K562 (cell line): ENCODE data around the gene MTG2. TPM values are rescaled to one million over a fixed set of nuclear protein-coding genes. Genes with fewer than 3 reads are reported as not detected.

Experiments
- ATAC-seq: fragments of 200-7000 bp; cut with Tn5 transposase; 3 replicates; pipeline ENCODE4 v1.9.1; 2020; ENCODE audit warnings: moderate library complexity
- BruUV-seq: library from RNA; stranded (reverse); fragments of 400-500 nt; replicated peaks from 2 replicates; lab custom pipeline; 2021; lab: Mats Ljungman, UMichigan
- CTCF ChIA-PET: fragments of 300-600 bp; formaldehyde crosslinking; extraction: SDS; loops from one replicate; lab custom pipeline; 2021; ENCODE audit warnings: low intra/inter-chr PET ratio; lab: Yijun Ruan, JAX
- POLR2A ChIA-PET: fragments of 300-600, 350-650 bp; sonication (Branson Sonifier 250); formaldehyde crosslinking; extraction: SDS; loops from one replicate; lab custom pipeline; 2021; ENCODE audit warnings: antibody characterized with exemption, inconsistent platforms; lab: Yijun Ruan, JAX
- DNase-seq, 4 experiments: peaks; one replicate each; pipeline versions ENCODE4 v3.0.0 to v3.0.0-alpha.2; 2011 to 2018; ENCODE audit warnings: low spot score in 3 of 4, mixed read lengths in 3 of 4; ENCODE audit errors: extremely low read depth in 1 of 4
- FAIRE-seq: peaks from 2 replicates; lab custom pipeline; 2011; peaks lifted over from hg19 to GRCh38; lab: Jason Lieb, UNC
- H2AFZ ChIP-seq: 2 replicates; pipeline ENCODE4 v1.6.0; 2011; ENCODE audit warnings: low read depth, low read length, control low read depth, inconsistent platforms
- H3K27ac ChIP-seq: fragments of 200-600 bp; 3 replicates; pipeline ENCODE4 v1.8.0; 2011; ENCODE audit warnings: low read depth, mild to moderate bottlenecking, control low read depth, inconsistent platforms, low read length, moderate library complexity, mixed read lengths; ENCODE audit errors: extremely low read depth
- H3K27me3 ChIP-seq, 2 experiments: fragments of 300-600 bp in 1 of 2; 2 replicates in 1 of 2; 3 replicates in 1 of 2; pipeline versions ENCODE4 v1.6.0 to v1.8.0; 2011; ENCODE audit warnings: inconsistent platforms in 2 of 2, low read length in 2 of 2, mild to moderate bottlenecking in 1 of 2, mixed read lengths in 1 of 2, moderate library complexity in 1 of 2; ENCODE audit not compliant: control insufficient read depth in 2 of 2, insufficient read depth in 2 of 2
- H3K36me3 ChIP-seq: fragments of 300-600 bp; 3 replicates; pipeline ENCODE4 v1.8.0; 2011; ENCODE audit warnings: mild to moderate bottlenecking, low read length, inconsistent platforms; ENCODE audit not compliant: control insufficient read depth, insufficient read depth
- H3K4me1 ChIP-seq, 2 experiments: fragments of 200-600 bp in 1 of 2; replicated peaks in 1 of 2; 2 replicates in 1 of 2; 3 replicates in 1 of 2; pipeline versions ENCODE4 v1.5.1 to v1.8.0; 2011; ENCODE audit warnings: inconsistent platforms in 2 of 2, low read length in 2 of 2, mild to moderate bottlenecking in 1 of 2, mixed read lengths in 1 of 2, moderate library complexity in 1 of 2; ENCODE audit not compliant: control insufficient read depth in 2 of 2, insufficient read depth in 2 of 2
- H3K4me2 ChIP-seq: 2 replicates; pipeline ENCODE4 v1.6.1; 2011; ENCODE audit warnings: low read length, control low read depth, inconsistent platforms, mixed read lengths; ENCODE audit not compliant: insufficient read depth
- H3K4me3 ChIP-seq: fragments of 200-600 bp; sonication (generic), shearing (Covaris generic); 2 replicates; pipeline ENCODE4 v1.5.1; 2016; ENCODE audit warnings: control low read depth, inconsistent platforms
- H3K79me2 ChIP-seq: fragments of 200-600 bp; 3 replicates; pipeline ENCODE4 v1.8.0; 2011; ENCODE audit warnings: low read length, inconsistent platforms; ENCODE audit not compliant: control insufficient read depth, insufficient read depth
- H3K9ac ChIP-seq, 2 experiments: 2 replicates each; pipeline versions ENCODE4 v1.6.0 to v1.6.1; 2011; ENCODE audit warnings: low read depth in 2 of 2, low read length in 2 of 2, control low read depth in 1 of 2, inconsistent platforms in 1 of 2, mild to moderate bottlenecking in 1 of 2, mixed read lengths in 1 of 2; ENCODE audit not compliant: insufficient read depth in 1 of 2
- H3K9me1 ChIP-seq: one replicate; pipeline ENCODE4 v1.6.0; 2011; ENCODE audit warnings: inconsistent platforms, mild to moderate bottlenecking, low read length, moderate library complexity; ENCODE audit not compliant: control insufficient read depth, insufficient read depth
- H3K9me3 ChIP-seq: replicated peaks from 2 replicates; pipeline ENCODE4 v1.5.1; 2011; ENCODE audit warnings: low read depth, low read length, inconsistent platforms; ENCODE audit not compliant: control insufficient read depth, insufficient read depth
- H4K20me1 ChIP-seq: replicated peaks from 2 replicates; pipeline ENCODE4 v1.6.1; 2011; ENCODE audit warnings: low read length, inconsistent platforms, mixed read lengths; ENCODE audit not compliant: control insufficient read depth, insufficient read depth
- ARID1B ChIP-seq: fragments of 450-650 bp; IDR thresholded peaks from 2 replicates; pipeline ENCODE4 v1.6.1; 2016; ENCODE audit warnings: antibody characterized with exemption, mild to moderate bottlenecking, inconsistent platforms
- POLR2G ChIP-seq: fragments of 200-400 bp; formaldehyde crosslinking; IDR thresholded peaks from 2 replicates; pipeline ENCODE4 v1.6.1; 2017; ENCODE audit warnings: low read depth, mild to moderate bottlenecking, antibody characterized with exemption, low read length, moderate library complexity
- ZNF740 ChIP-seq, 3 experiments: fragments of 200-800 bp in 1 of 3; sonication (Bioruptor generic) in 1 of 3; sonication (generic) in 1 of 3; formaldehyde crosslinking in 1 of 3; IDR thresholded peaks; 2 replicates each; pipeline versions ENCODE4 v1.6.1 to v1.8.0; 2016 to 2022; ENCODE audit warnings: mild to moderate bottlenecking in 2 of 3, missing compliant biosample characterization in 2 of 3, missing genetic modification characterization in 2 of 3, missing genetic modification reagents in 1 of 3
- WGBS: fragments of 100-300 bp; shearing (Covaris generic); methylation state at CpG from one replicate; pipeline ENCODE4 v1.1.6; 2016; ENCODE audit warnings: low coverage, mixed read lengths; ENCODE audit not compliant: insufficient coverage; ENCODE audit errors: missing lambda C conversion rate; 5-methylcytosine and 5-hydroxymethylcytosine counted together
- in situ Hi-C: fragments of 300-500 bp; cut with MboI; formaldehyde crosslinking; loops from 4 replicates; pipeline ENCODE4 v1.15.0; 2018; ENCODE audit warnings: inconsistent platforms, mixed read lengths
- intact Hi-C: fragments of 100-400 bp; cut with micrococcal nuclease; formaldehyde crosslinking; loops from 2 replicates; pipeline ENCODE4 v1.14.2; 2022
- polyA plus RNA-seq, 8 experiments: library from polyadenylated mRNA; depleted of rRNA in 4 of 8; stranded (reverse) in 5 of 8; unstranded in 3 of 8; fragments of >200 nt; fragmentation: Nextera tagmentation in 2 of 8; fragmentation: Illumina TruSeq in 1 of 8; extraction: Ambion mirVana in 2 of 8; extraction: Trizol in 1 of 8; gene quantifications; 2 replicates each; pipeline versions ENCODE4 v1.2.1 to v1.2.3, GENCODE V29; 2011 to 2014; ENCODE audit warnings: inconsistent platforms in 1 of 8, missing spikeins in 1 of 8
- total RNA-seq, 7 experiments: library from RNA; depleted of rRNA in 6 of 7; stranded (reverse); fragments of >200 nt in 6 of 7; fragmentation: Illumina TruSeq in 2 of 7; extraction: Trizol in 2 of 7; gene quantifications; 2 replicates each; pipeline versions ENCODE4 v1.2.1 to v1.2.3, GENCODE V29; 2011 to 2021; ENCODE audit warnings: low replicate concordance in 1 of 7

The MTG2 gene
- total and polyA plus RNA-seq, 9 of the 15 experiments (the other 6 are each of a cell fraction or from before 2014, with no cell fraction given), result 8.7 to 67.5 (median 44.5) TPM

- Histone ChIP-seq H3K4me3 (no peak overlapping the region), H2AFZ (no peak overlapping the region), H3K27me3 (peaks cover 0 to 15% of the 10 kb centered on the region in 2 experiments; a peak in 2 of 5 replicates), H3K79me2 (no peaks in the 10 kb centered on the region), H3K9me3 (no peaks in the 10 kb centered on the region), H3K27ac (no peak overlapping the region), H3K9ac (peak overlapping the region in 1 of 2 experiments; percentile 17; a peak in 1 of 4 replicates), H4K20me1 (peaks cover 18% of the 10 kb centered on the region), H3K4me1 (peaks cover 4 to 39% of the 10 kb centered on the region in 2 experiments; a peak in 3 of 5 replicates), H3K4me2 (no peak overlapping the region), H3K9me1 (peaks cover 3% of the 10 kb centered on the region), H3K36me3 (peaks cover 25% of the 10 kb centered on the region; the same call in 2 of the 3 replicates)
- ATAC-seq, result no peak
- intact Hi-C loops (no loop called here), in situ Hi-C loops (no loop called here)
- ChIA-PET POLR2A (interaction anchor here (0.6 to 1.4 kb wide), 3 partner anchors 8 to 776 kb away, joined by 3 to 4 read pairs (median 3); no protein-coding TSS in a partner anchor), CTCF (no interaction called here)
- FAIRE-seq, result no peak
- TF ChIP-seq ZNF740 (CRISPR knock-in tag; IDR thresholded peaks at IDR 0.05) (0 out of 2 replicates have a peak, but pooled peaks have one; percentile 39), ZNF740 (tag; IDR thresholded peaks at IDR 0.05) (no peak), ARID1B (no peak), POLR2G (peak; percentile 67)
- no TSS peak for BruUV-seq
- 92% methylated on average over 33 of the region's 38 CpGs for WGBS
- DNase-seq, result no peak
These were observed 23.0 kb downstream of the MTG2 start for GRCh38 chr20:62205618-62206387.
